Endodermal cell (in vitro differentiated cells): ENCODE results near the gene ZNF620. TPM values are rescaled to one million over a fixed set of nuclear protein-coding genes. Genes with fewer than 3 reads are reported as not detected.
A peak's percentile ranks its signal among the peaks of the same experiment; 100 is the strongest.

ENCODE experiments used
- DNase-seq: peaks from one replicate; pipeline ENCODE4 v3.0.0-alpha.2; 2017
- H3K27ac ChIP-seq: 2 replicates; pipeline ENCODE4 v1.5.1; 2013; ENCODE audit warnings: mild to moderate bottlenecking, low read depth, low read length, moderate library complexity
- H3K27me3 ChIP-seq: 2 replicates; pipeline ENCODE4 v1.6.1; 2013; ENCODE audit warnings: mild to moderate bottlenecking, low read length, moderate library complexity; ENCODE audit not compliant: insufficient read depth, control insufficient read depth, poor library complexity, severe bottlenecking
- H3K36me3 ChIP-seq: 2 replicates; pipeline ENCODE4 v1.7.0; 2013; ENCODE audit warnings: mild to moderate bottlenecking, low read length, moderate library complexity; ENCODE audit not compliant: control insufficient read depth, insufficient read depth
- H3K4me1 ChIP-seq: one replicate; pipeline ENCODE4 v1.7.0; 2013; ENCODE audit warnings: low read length; ENCODE audit not compliant: control insufficient read depth, insufficient read depth
- H3K4me3 ChIP-seq: 2 replicates; pipeline ENCODE4 v1.5.1; 2013; ENCODE audit warnings: mild to moderate bottlenecking, low read length, moderate library complexity
- H3K9ac ChIP-seq: 2 replicates; pipeline ENCODE4 v1.6.1; 2013; ENCODE audit warnings: mild to moderate bottlenecking, low read length, moderate library complexity; ENCODE audit not compliant: poor library complexity, severe bottlenecking; ENCODE audit errors: extremely low read depth
- H3K9me3 ChIP-seq: 2 replicates; pipeline ENCODE4 v1.6.1; 2013; ENCODE audit warnings: mild to moderate bottlenecking, low read length, moderate library complexity; ENCODE audit not compliant: control insufficient read depth
- H3K27ac Mint-ChIP-seq: 2 replicates; pipeline ENCODE4 v1.8.0; 2020; ENCODE audit warnings: mixed read lengths
- H3K27me3 Mint-ChIP-seq: 2 replicates; pipeline ENCODE4 v1.8.0; 2021; ENCODE audit warnings: mild to moderate bottlenecking, mixed read lengths; ENCODE audit not compliant: insufficient read depth
- H3K36me3 Mint-ChIP-seq: 2 replicates; pipeline ENCODE4 v1.8.0; 2020; ENCODE audit warnings: low read depth, mixed read lengths
- H3K4me1 Mint-ChIP-seq: 2 replicates; pipeline ENCODE4 v1.8.0; 2020; ENCODE audit warnings: mixed read lengths
- H3K4me3 Mint-ChIP-seq: 2 replicates; pipeline ENCODE4 v1.8.0; 2020; ENCODE audit warnings: mild to moderate bottlenecking, moderate library complexity, mixed read lengths
- H3K9me3 Mint-ChIP-seq: 2 replicates; pipeline ENCODE4 v1.8.0; 2020; ENCODE audit warnings: mild to moderate bottlenecking, mixed read lengths
- WGBS, 2 experiments: methylation state at CpG; one replicate each; pipeline versions ENCODE4 v1.1.5 to v1.1.7; 2013; ENCODE audit warnings: missing lambda C conversion rate in 2 of 2, mixed read lengths in 1 of 2; ENCODE audit not compliant: insufficient coverage in 1 of 2, insufficient read length in 1 of 2; 5-methylcytosine and 5-hydroxymethylcytosine counted together
- total RNA-seq, 2 donors: library from RNA; stranded (reverse); fragmentation: NEBNext Ultra II Directional in 1 of 2; extraction: Animal tissue kit (Norgen Biotek cat#: 25700) in 1 of 2; gene quantifications; 2 replicates in 1 of 2; 3 replicates in 1 of 2; pipeline ENCODE4 v1.2.1, GENCODE V29; 2021
- TF ChIP-seq, protein P1 (sequence below): fragments of 200-600 bp; sonication (generic); conservative IDR thresholded peaks from 2 replicates; pipeline ENCODE4 v1.5.0; 2021; ENCODE audit warnings: antibody characterized with exemption, mild to moderate bottlenecking

Gene ZNF620
- total RNA-seq, 2 donors from 2014 or later = 17.0 to 19.3 TPM

DNA sequence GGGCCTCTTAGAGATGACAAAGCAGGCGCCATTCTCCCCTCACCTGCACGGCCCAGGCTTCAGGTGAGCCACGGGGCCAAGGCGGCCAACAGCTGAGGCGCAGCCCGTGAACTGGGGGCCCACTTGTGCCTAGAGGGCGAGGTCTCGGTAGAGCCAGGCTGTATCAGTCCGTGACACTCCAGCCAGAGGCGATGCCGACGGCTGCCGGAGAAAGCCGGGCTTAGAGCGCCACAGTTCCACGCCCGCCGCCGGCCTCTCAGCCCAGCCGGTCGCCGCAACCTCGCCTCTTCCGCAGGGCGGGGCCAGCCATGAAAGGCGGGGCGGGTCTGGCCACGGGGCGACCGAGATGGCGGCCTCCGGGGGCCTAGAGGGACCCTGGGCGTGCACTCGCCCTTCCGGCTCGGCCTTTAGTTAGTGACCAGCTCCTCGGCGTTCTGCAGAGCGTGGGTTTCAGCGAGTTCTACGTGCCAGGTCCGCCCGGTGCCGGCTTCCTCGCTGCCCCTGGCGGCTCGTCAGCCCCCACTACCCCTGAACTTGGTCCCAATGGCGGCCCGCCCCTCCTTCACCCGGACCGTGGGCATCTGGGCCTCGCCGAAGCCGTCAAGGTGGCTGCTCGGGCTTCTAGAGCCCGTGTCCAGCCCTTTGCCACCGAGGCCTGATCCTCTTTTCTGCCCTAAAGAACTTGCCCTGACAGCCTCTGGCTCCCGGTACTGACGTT lies 18.9 kb downstream of the ZNF620 start, which contains the start of gene ZNF621:
TSS of gene ZNF621 (plus strand) at position 393 of the 718 bp plus-strand sequence. CDS start 881 bp downstream, outside the sequence.
- Mint-ChIP-seq H3K27me3 (no peaks in the 10 kb centered on the region), H3K36me3 (peaks cover 35% of the 10 kb centered on the region), H3K4me3 (peak within 1 kb of the TSS; percentile 88), H3K27ac (peak within 1 kb of the TSS; percentile 97), H3K4me1 (peaks cover 21% of the 10 kb centered on the region), H3K9me3 (no peaks in the 10 kb centered on the region)
- Histone ChIP-seq H3K27ac (peak within 1 kb of the TSS; percentile 85), H3K4me3 (peak within 1 kb of the TSS; percentile 94), H3K36me3 (peaks cover 28% of the 10 kb centered on the region), H3K4me1 (no peaks in the 10 kb centered on the region), H3K27me3 (no peaks in the 10 kb centered on the region), H3K9ac (peak within 1 kb of the TSS; percentile 69), H3K9me3 (no peaks in the 10 kb centered on the region)
- TF ChIP-seq, protein P1, sequence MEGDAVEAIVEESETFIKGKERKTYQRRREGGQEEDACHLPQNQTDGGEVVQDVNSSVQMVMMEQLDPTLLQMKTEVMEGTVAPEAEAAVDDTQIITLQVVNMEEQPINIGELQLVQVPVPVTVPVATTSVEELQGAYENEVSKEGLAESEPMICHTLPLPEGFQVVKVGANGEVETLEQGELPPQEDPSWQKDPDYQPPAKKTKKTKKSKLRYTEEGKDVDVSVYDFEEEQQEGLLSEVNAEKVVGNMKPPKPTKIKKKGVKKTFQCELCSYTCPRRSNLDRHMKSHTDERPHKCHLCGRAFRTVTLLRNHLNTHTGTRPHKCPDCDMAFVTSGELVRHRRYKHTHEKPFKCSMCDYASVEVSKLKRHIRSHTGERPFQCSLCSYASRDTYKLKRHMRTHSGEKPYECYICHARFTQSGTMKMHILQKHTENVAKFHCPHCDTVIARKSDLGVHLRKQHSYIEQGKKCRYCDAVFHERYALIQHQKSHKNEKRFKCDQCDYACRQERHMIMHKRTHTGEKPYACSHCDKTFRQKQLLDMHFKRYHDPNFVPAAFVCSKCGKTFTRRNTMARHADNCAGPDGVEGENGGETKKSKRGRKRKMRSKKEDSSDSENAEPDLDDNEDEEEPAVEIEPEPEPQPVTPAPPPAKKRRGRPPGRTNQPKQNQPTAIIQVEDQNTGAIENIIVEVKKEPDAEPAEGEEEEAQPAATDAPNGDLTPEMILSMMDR = no peak
- DNase-seq = peak; percentile 96
- WGBS, 2 experiments = 3% methylated on average over 18 to 59 of the region's 59 CpGs

DNA sequence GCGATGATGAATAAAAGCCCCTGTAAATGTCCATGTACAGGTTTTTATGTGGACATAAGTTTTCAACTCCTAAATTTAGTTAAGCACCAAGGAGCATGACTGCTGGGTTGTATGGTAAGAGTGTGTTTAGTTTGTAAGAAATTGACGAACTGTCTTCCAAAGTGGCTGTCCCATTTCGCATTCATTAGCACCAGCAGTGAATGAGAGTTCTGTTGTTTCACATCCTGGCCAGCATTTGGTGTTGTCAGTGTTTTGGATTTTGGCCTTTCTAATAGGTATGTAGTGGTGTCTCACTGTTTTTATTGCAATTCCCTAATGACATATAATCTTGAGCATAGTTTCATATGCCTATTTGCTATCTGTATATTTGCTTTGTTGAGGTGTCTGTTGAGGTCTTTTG lies 22.6 kb downstream of the ZNF620 start:
- no peaks in the 10 kb centered on the region for H3K27me3 Mint-ChIP-seq
- peaks cover 72% of the 10 kb centered on the region for H3K36me3 Mint-ChIP-seq

DNA sequence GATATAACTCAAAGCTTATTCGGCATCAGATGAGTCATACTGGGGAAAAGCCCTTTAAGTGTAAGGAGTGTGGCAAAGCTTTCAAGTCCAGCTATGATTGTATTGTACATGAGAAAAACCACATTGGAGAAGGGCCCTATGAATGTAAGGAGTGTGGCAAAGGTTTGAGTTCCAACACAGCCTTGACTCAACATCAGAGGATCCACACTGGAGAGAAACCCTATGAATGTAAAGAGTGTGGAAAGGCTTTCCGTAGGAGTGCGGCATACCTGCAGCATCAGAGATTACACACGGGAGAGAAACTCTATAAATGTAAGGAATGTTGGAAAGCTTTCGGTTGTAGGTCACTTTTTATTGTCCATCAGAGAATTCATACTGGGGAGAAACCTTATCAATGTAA lies 26.4 kb downstream of the ZNF620 start:
- Histone ChIP-seq H3K27ac (no peak overlapping the region), H3K9ac (no peak overlapping the region), H3K9me3 (peaks cover 37% of the 10 kb centered on the region), H3K4me1 (no peaks in the 10 kb centered on the region), H3K4me3 (no peak overlapping the region), H3K27me3 (no peaks in the 10 kb centered on the region), H3K36me3 (peaks cover 85% of the 10 kb centered on the region)
- Mint-ChIP-seq H3K4me3 (no peak overlapping the region), H3K27ac (no peak overlapping the region), H3K27me3 (no peaks in the 10 kb centered on the region), H3K9me3 (peaks cover 54% of the 10 kb centered on the region), H3K4me1 (peaks cover 8% of the 10 kb centered on the region), H3K36me3 (peaks cover 94% of the 10 kb centered on the region)
- 91 to 98% methylated on average over 5 of the region's 5 CpGs for WGBS, 2 experiments
- no peak for DNase-seq
- TF ChIP-seq, protein P1 = no peak

More for the DNA sequence above, 22.6 kb downstream of the ZNF620 start:
- H3K4me1 Mint-ChIP-seq = peaks cover 21% of the 10 kb centered on the region
- WGBS, 2 experiments = 94 to 100% methylated on average over 1 to 3 of the region's 3 CpGs
- TF ChIP-seq, protein P1 = no peak
- Histone ChIP-seq H3K9me3 (peaks cover 30% of the 10 kb centered on the region), H3K9ac (no peak overlapping the region), H3K27me3 (no peaks in the 10 kb centered on the region), H3K27ac (no peak overlapping the region), H3K4me3 (no peak overlapping the region), H3K4me1 (no peaks in the 10 kb centered on the region), H3K36me3 (peaks cover 65% of the 10 kb centered on the region)
- no peak overlapping the region for H3K27ac Mint-ChIP-seq
- peaks cover 35% of the 10 kb centered on the region for H3K9me3 Mint-ChIP-seq
- H3K4me3 Mint-ChIP-seq = no peak overlapping the region
- no peak for DNase-seq
